ENCODE measurements around the gene ANKLE2. TPM values are rescaled to one million over a fixed set of nuclear protein-coding genes. Genes with fewer than 3 reads are reported as not detected.

ANKLE2 gene
- polyA plus RNA-seq, 1 donor from 2014 or later, result 72.3 TPM

DNA sequence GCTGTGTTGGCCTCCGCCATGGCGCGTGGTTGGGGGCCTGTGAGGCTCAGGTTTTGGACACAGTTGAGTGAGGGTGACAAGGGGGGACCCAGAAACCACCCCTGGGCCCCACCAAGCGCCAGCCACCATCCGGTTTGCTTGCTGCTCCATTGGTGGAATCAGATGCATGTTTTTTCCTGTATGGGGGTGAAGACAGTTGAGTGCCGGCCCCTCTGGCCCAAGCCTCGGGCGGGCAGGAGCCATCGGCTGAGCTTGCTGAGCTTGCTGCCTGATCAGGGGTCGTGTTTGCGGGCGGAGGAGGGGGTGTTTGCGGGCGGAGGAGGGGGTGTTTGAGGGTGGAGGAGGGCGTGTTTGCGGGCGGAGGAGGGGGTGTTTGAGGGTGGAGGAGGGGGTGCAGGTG is 44.6 kb downstream of the ANKLE2 start:
- Histone ChIP-seq H3K4me2 (ENCODE audit: low read length) (no peak overlapping the region), H3K9me3 (ENCODE audit: low read length) (no peaks in the 10 kb centered on the region), H3K9me2 (ENCODE audit: insufficient read depth, low read length) (no peaks in the 10 kb centered on the region), H2AFZ (ENCODE audit: low read depth, low read length) (no peak overlapping the region), H3K27ac (ENCODE audit: low read length) (no peak overlapping the region), H3K79me2 (replicated peaks; ENCODE audit: insufficient read depth, low read length) (peaks cover 14% of the 10 kb centered on the region), H3K9ac (ENCODE audit: low read length) (no peak overlapping the region), H4K20me1 (ENCODE audit: insufficient read depth) (no peaks in the 10 kb centered on the region), H3K4me3 (ENCODE audit: low read length) (no peak overlapping the region), H3K36me3 (ENCODE audit: insufficient read depth, low read length) (no peaks in the 10 kb centered on the region), H3K27me3 (ENCODE audit: insufficient read depth, low read depth, low read length) (no peaks in the 10 kb centered on the region), H3F3A (ENCODE audit: insufficient read depth, low read length, poor library complexity, severe bottlenecking) (no peaks in the 10 kb centered on the region)
- TF ChIP-seq EP300 (conservative IDR thresholded peaks at IDR 0.05; ENCODE audit: poor library complexity, severe bottlenecking) (no peak), SMC3 (conservative IDR thresholded peaks at IDR 0.05; ENCODE audit: poor library complexity) (no peak), RAD21 (conservative IDR thresholded peaks at IDR 0.05) (no peak), EZH2 (IDR thresholded peaks at IDR 0.05; ENCODE audit: borderline replicate concordance, insufficient read depth, low read length, poor library complexity, severe bottlenecking) (no peak), TAF1 (IDR thresholded peaks at IDR 0.05; ENCODE audit: low read depth) (no peak)
- TF ChIP-seq, protein P1, sequence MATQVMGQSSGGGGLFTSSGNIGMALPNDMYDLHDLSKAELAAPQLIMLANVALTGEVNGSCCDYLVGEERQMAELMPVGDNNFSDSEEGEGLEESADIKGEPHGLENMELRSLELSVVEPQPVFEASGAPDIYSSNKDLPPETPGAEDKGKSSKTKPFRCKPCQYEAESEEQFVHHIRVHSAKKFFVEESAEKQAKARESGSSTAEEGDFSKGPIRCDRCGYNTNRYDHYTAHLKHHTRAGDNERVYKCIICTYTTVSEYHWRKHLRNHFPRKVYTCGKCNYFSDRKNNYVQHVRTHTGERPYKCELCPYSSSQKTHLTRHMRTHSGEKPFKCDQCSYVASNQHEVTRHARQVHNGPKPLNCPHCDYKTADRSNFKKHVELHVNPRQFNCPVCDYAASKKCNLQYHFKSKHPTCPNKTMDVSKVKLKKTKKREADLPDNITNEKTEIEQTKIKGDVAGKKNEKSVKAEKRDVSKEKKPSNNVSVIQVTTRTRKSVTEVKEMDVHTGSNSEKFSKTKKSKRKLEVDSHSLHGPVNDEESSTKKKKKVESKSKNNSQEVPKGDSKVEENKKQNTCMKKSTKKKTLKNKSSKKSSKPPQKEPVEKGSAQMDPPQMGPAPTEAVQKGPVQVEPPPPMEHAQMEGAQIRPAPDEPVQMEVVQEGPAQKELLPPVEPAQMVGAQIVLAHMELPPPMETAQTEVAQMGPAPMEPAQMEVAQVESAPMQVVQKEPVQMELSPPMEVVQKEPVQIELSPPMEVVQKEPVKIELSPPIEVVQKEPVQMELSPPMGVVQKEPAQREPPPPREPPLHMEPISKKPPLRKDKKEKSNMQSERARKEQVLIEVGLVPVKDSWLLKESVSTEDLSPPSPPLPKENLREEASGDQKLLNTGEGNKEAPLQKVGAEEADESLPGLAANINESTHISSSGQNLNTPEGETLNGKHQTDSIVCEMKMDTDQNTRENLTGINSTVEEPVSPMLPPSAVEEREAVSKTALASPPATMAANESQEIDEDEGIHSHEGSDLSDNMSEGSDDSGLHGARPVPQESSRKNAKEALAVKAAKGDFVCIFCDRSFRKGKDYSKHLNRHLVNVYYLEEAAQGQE (IDR thresholded peaks at IDR 0.05; ENCODE audit: borderline replicate concordance), result no peak

DNA sequence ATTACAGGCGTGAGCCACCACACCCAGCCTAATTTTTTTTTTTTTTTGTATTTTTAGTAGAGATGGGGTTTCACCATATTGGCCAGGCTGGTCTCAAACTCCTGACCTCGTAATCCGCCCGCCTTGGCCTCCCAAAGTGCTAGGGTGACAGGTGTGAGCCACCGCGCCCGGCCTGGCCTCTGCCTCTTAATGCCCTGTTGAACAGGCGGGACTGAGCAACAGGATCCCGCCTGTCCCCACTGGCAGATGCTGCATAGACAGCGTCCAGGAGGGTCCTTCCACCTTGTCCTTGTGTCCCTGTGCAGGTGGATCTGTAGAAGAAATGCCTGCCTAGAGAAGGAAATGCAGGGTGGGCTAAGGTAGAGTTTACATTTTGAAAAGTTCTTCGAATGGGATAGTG is 45.3 kb downstream of the ANKLE2 start:
- Histone ChIP-seq H2AFZ (ENCODE audit: low read depth, low read length) (no peak overlapping the region), H3K79me2 (replicated peaks; ENCODE audit: insufficient read depth, low read length) (peaks cover 19% of the 10 kb centered on the region), H3K4me2 (ENCODE audit: low read length) (no peak overlapping the region), H3K9me3 (ENCODE audit: low read length) (no peaks in the 10 kb centered on the region), H3K27ac (ENCODE audit: low read length) (no peak overlapping the region), H4K20me1 (ENCODE audit: insufficient read depth) (no peaks in the 10 kb centered on the region), H3K4me3 (ENCODE audit: low read length) (no peak overlapping the region), H3K36me3 (ENCODE audit: insufficient read depth, low read length) (no peaks in the 10 kb centered on the region), H3K9me2 (ENCODE audit: insufficient read depth, low read length) (no peaks in the 10 kb centered on the region), H3F3A (ENCODE audit: insufficient read depth, low read length, poor library complexity, severe bottlenecking) (no peaks in the 10 kb centered on the region), H3K9ac (ENCODE audit: low read length) (no peak overlapping the region), H3K27me3 (ENCODE audit: insufficient read depth, low read depth, low read length) (no peaks in the 10 kb centered on the region)
- TF ChIP-seq POLR2AphosphoS5 (IDR thresholded peaks at IDR 0.05), result no peak
- TF ChIP-seq, protein P1 (IDR thresholded peaks at IDR 0.05; ENCODE audit: borderline replicate concordance), result no peak
- no peak for TF ChIP-seq SMC3 (conservative IDR thresholded peaks at IDR 0.05; ENCODE audit: poor library complexity)
- no peak for TF ChIP-seq TAF1 (IDR thresholded peaks at IDR 0.05; ENCODE audit: low read depth)
- no peak for TF ChIP-seq EP300 (conservative IDR thresholded peaks at IDR 0.05; ENCODE audit: poor library complexity, severe bottlenecking)
- no peak for TF ChIP-seq EZH2 (IDR thresholded peaks at IDR 0.05; ENCODE audit: borderline replicate concordance, insufficient read depth, low read length, poor library complexity, severe bottlenecking)
- TF ChIP-seq RAD21 (conservative IDR thresholded peaks at IDR 0.05), result no peak
- TF ChIP-seq MXI1 (conservative IDR thresholded peaks at IDR 0.05; ENCODE audit: poor library complexity, severe bottlenecking), result no peak
- TF ChIP-seq CTCF (IDR thresholded peaks at IDR 0.05; ENCODE audit: poor library complexity, severe bottlenecking), result no peak

Measured in neural cell (in vitro differentiated cells).